Stimulated activated CD4-positive, alpha-beta T cell treated with anti-CD3 and anti-CD28 coated beads, Interleukin-12 subunit alpha, Interleukin-12 subunit beta, amount 100 ng/mL, for 24 hours (primary cell): ENCODE data around the gene LRRC66.

Experiments used
- DNase-seq, 2 experiments: peaks; one replicate each; pipeline ENCODE4 v3.0.0-alpha.2; 2020; ENCODE audit warnings: low read depth in 2 of 2

Gene LRRC66

DNA sequence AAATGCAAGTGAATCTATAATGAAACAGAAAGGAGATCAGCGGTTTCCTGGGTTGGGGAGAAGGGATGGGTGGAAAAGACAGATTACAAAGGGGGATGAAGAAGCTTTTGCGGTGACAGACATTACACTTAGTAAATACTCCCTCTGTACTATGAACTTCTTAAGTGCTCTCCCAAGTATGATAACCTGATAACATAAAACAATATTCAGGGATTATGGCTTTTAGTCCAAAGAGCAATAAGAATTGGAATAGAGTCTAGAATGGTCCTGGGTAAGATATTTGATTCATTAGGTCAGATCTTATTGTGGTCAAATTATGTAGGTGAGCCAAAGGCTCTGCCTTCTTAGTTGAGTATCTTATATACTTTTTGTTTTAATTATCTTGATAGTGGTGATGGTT is 9.2 kb downstream of the LRRC66 start:
- DNase-seq: no peak

DNA sequence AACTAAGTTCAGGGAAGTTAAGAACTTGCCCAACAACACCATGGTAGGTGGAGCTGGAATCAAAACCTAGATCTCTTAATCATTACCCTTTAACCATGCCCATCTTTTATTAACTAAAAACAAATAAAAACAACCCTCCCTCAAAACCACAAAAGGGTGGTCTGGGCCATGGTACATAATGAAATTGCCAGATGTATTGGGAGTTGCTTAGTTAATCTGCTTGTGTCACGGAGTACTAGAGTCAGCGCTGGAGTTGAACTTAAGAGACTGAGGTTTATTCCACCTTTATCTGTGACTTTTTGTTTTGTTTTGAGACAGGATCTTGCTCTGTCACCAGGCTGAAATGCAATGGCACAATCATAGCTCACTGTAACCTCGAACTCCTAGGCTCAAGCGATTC is 13.3 kb downstream of the LRRC66 start:
- no peak for DNase-seq

DNA sequence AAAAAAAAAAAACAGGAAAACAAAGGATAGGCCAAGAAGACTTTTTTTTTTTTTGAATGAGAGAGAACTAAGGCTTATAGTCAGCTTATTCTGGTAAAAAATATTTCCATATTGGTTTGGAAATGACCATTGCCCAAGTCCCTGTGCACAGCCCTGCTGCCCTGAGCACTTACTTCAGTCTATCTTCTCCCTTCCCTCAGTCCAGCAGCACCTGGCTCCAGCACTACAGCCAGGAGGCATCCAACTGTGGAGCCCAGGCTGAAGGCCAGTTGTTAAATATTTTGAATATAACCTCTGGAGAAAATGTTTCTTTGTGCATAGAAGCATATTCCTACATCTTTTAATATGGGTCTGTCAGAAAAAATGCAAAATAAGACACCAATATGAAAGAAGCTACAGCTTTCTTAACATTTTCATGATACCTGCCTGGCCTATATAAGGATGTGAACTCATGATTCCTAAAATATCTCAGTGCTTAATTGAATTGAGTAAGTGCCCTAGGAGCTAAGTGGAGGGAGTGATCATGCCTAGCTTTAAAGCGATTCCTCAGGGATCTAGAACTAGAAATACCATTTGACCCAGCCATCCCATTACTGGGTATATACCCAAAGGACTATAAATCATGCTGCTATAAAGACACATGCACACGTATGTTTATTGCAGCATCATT is 14.4 kb downstream of the LRRC66 start:
- no peak for DNase-seq

GRCh38 chr4:52004414-52004813 is 15.7 kb downstream of the LRRC66 start:
- no peak for DNase-seq

- no peak for DNase-seq
Measured at GRCh38 chr4:52001616-52002015, 18.5 kb downstream of the LRRC66 start.

DNA sequence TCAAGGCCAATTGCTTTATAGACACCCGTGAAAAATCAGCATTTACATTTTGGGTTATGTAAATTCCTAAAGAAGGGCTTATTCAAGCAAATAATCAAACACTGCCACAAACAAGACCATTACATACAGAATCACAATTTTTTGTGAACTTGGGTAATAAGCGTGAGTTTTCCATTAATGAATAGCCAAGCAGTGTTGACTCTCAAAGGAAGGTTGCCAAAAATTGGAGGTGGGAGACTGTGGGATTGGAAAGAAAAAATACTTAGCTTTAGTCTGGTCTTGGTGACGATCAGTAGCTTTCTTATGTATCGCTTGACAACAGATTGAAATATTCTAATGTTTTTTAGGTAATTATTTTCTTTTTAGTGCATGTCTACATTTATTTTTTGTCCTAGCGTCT is 20.9 kb downstream of the LRRC66 start:
- DNase-seq: no peak

- no peak for DNase-seq
Measured at GRCh38 chr4:51998837-51999236, 21.3 kb downstream of the LRRC66 start.

GRCh38 chr4:51997647-51998046 is 22.5 kb downstream of the LRRC66 start:
- DNase-seq: no peak

- DNase-seq: no peak
Measured at GRCh38 chr4:51995647-51996220, 24.4 kb downstream of the LRRC66 start.

- no peak for DNase-seq
Measured at GRCh38 chr4:51965862-51966261, 54.3 kb downstream of the LRRC66 start.

- DNase-seq: no peak
Measured at GRCh38 chr4:51963841-51964517, 56.2 kb downstream of the LRRC66 start.

DNA sequence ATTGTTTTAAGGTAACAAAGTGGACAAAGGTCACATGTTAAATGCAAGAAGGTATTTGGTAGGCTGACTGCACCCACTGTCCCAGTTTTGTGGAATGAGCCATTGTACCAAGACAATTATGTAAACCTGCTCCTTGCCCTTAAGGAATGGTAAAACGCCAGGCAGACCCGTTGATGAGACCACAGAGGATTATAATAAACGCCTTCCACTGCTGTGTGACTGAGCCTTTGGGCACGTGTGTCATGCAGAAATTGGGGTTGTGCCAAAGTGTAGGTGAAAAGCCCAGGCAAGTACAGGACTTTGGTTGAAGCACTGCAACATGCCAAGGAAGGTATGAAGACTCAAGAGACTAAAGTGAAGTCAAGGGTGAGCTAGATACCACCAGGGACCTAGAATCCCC is 59.7 kb downstream of the LRRC66 start:
- DNase-seq: no peak

- DNase-seq: no peak
Measured at GRCh38 chr4:51958199-51958968, 61.8 kb downstream of the LRRC66 start.
